T-helper 1 cell treated with Interleukin-12 subunit alpha and Interleukin-12 subunit beta and Interleukin-4 antibody, amounts not matched to agents 30 ng/mL and 1 ng/mL, for 36 hours (primary cell): Measurements from ENCODE around the gene RSU1. TPM values are rescaled to one million over a fixed set of nuclear protein-coding genes. Genes with fewer than 3 reads are reported as not detected.

ENCODE experiments used
- intact Hi-C: fragments of 100-400 bp; cut with micrococcal nuclease; formaldehyde crosslinking; loops from one replicate; pipeline ENCODE4 v1.15.1; 2024
- total RNA-seq: library from RNA; stranded (reverse); gene quantifications from 2 replicates; pipeline ENCODE4 v1.2.3, GENCODE V29; 2022

The RSU1 gene
- total RNA-seq, 1 donor from 2014 or later, result 89.8 TPM

- intact Hi-C loops, result loop anchor here (1.0 kb wide), 1 partner anchor 58 kb away; no protein-coding TSS in a partner anchor
Observed at GRCh38 chr10:16612115-16612980, 204.9 kb downstream of the RSU1 start.

GRCh38 chr10:16611037-16611436, 206.2 kb downstream of the RSU1 start:
- intact Hi-C loops, result no loop called here

DNA sequence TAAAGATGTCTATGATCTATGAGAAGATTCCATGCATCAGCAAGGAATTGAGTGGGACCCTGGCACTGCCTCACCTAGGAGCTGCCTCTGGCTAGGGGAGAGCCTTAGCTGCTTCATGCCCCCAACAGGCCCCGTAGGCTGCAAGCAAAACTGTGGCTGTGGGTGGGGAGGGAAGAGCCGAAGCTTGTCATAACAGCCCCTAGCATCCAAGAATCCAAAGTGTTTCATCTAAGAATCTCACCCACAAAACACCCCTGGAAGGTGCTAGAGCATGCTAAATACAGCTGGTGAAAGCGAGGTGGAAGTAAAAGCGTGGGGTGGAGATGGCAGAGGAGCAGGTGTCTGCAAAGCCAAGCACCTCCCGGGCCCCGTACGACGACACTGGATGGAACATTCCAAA, 208.0 kb downstream of the RSU1 start:
- intact Hi-C loops, result no loop called here

DNA sequence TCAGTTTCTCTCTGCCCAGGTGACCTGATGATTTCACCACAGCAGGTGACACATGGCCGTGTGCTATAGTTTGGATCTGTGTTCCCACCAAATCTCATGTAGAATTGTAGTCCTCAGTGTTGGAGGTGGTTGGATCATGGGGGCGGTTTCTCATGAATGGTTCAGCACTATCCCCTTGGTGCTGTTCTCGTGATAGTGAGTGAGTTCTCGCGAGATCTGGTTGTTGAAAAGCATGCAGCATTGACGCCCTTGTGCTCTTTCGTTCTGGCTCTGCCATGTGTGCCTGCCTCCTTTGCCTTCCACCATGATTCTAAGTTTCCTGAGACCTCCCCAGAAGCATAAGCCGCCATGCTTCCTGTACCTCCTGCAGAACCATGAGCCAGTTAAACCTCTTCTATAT, 210.3 kb downstream of the RSU1 start:
- intact Hi-C loops, result no loop called here

DNA sequence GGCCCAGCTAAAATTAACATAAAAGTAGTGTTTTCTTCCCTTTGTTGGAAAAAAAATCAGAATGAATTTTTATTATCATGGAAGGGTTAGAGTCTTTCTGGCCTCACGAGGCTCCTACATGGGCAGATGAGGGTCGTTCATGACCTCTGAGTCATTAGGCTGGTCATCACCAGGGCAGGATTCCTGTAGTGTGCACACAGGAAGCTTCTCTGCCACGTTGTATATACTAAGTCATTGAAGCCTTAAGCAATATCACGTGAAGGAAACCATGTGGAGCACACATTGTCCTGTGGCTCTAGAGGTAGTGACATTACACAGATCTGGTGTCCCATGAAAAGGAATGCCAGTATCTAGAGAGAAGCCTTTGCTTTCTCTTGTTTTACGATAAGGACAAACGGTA, 210.8 kb downstream of the RSU1 start:
- intact Hi-C loops, result no loop called here

- intact Hi-C loops, result no loop called here
Observed at GRCh38 chr10:16603308-16603707, 213.9 kb downstream of the RSU1 start.

DNA sequence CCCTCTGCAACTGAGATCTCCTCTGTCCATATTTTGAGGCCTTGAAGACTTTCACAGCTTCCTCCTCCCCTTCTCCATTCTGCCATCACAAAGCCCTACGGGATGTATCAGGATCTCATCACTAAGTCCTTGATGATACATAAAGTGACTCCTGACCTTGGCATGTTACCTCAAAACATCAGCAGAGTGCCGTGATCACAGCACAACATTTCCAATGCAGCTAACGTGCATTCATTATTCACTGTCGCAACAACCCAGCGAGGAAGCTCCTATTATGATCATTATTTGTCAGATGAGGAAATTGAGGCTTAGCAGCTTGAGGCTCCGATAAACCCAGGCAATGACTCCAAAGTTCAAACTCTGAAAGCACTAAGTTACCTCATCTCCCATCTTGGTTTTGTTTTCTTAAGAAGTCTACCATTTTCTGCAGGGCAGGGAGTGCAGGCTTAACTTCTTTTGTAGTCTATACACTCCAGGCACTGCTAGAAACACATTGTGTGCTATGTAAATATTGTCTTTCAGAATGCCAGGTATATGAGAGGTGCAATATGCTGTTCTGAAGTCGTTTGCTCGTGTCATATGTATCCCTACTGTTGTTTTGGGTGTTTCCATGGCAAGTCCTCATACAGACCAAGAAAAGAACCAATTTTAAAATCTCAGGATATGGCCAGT, 215.0 kb downstream of the RSU1 start:
- intact Hi-C loops, result no loop called here

DNA sequence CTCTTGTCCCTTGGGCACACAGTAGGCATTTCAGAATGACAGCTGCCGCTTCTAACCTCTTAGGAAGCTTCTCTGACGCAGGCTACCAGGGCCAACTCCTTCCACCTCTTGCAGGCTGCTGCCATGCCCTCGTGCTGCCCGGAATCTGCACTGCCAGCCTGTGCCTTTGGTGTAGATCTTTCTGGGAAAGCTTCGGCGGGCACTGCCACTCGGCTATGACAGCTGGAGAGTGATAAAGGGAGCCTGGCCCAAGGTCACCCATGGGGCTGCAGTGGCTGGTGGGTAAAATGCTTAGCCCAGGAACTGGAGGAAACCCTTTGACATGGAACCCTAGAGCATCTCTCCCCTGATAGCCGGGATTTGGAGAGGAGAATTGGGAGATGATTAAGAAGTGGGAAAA, 217.6 kb downstream of the RSU1 start:
- intact Hi-C loops, result no loop called here

DNA sequence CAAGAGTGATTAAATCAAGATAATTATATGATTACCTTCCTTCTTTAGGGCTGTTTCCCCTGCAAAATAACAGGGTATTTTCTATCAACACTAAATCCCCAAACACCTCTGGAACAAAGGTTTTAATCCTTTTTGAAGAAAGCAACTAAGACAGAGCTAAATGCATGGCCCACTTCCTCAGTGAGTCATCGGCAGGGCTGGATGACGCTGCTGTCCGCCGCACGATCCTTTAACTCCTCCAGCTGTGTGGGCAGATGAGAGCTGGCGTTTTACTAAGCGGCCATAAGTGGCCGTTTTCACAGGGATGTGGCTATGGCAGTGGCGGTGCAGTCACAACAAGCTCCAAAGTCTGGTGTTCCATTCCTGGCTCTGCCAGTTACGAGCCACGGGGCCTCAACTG, 219.6 kb downstream of the RSU1 start:
- intact Hi-C loops, result no loop called here

DNA sequence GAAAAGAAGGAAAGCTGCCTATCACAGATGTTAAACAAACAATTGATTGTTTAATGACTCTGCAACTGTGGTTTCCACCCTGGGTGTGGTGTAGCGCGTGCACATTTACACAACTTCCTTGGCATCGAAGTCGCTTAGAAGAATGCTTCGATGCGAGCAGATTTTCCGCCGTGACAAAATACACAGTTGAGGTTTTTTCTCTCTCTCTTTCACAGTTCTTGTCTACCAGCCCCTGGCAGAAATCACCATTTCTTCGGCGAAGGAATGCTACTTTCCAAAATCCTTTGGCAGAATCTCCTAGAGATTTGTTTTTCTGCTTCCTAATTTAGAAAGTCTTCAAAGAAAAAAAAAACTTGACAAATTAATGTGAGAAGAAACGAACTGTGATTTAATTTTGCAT, 224.8 kb downstream of the RSU1 start:
- intact Hi-C loops, result no loop called here

GRCh38 chr10:16586358-16587138, 230.7 kb downstream of the RSU1 start:
- intact Hi-C loops, result no loop called here

- intact Hi-C loops, result no loop called here
Observed at GRCh38 chr10:16585103-16585502, 232.1 kb downstream of the RSU1 start.

- intact Hi-C loops, result no loop called here
Observed at GRCh38 chr10:16583382-16583781, 233.8 kb downstream of the RSU1 start.

GRCh38 chr10:16581202-16581601, 236.0 kb downstream of the RSU1 start:
- intact Hi-C loops, result no loop called here

DNA sequence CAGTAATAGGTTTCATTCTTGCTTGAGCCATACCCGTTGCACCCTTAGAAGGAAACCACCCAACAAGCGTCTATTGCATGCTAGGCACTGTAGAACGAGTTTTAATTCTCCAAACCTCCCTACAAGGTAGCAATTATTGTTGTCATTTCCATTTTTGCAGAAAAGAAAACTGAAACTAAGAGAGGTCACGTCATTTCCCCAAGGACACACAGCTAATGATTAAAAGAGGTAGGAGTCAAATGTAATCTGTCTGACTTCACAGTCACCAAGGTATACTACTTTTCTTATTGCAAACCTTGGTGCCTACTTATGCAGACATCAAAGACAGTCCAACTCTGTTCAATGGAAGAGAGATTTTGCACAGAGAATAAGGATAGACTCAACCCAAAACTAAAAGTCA, 246.5 kb downstream of the RSU1 start:
- intact Hi-C loops, result no loop called here

- intact Hi-C loops, result no loop called here
Observed at GRCh38 chr10:16566202-16566805, 250.9 kb downstream of the RSU1 start.

DNA sequence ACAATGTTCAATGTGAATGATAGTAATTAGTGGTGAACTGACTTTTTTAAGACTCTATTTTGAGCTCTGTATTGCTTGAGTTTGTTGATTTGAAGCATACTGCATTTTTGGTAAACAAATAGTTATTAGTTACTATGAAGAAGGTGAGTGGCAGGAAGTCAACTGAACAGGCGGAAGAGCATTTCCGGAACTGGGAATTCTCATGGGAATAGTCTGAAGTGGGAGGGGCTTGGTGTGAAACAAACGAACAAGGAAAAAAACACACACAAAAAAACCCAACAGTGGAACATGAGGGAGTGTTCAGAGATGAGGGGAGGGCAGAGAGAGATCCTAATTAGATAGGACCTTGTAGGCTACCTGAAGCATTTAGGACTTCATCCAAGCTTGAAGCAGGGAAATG, 251.6 kb downstream of the RSU1 start:
- intact Hi-C loops, result no loop called here

GRCh38 chr10:16562891-16563290, 254.3 kb downstream of the RSU1 start:
- intact Hi-C loops, result no loop called here

- intact Hi-C loops, result no loop called here
Observed at GRCh38 chr10:16559236-16559773, 257.9 kb downstream of the RSU1 start.

GRCh38 chr10:16547973-16548372, 269.3 kb downstream of the RSU1 start:
- intact Hi-C loops, result no loop called here

DNA sequence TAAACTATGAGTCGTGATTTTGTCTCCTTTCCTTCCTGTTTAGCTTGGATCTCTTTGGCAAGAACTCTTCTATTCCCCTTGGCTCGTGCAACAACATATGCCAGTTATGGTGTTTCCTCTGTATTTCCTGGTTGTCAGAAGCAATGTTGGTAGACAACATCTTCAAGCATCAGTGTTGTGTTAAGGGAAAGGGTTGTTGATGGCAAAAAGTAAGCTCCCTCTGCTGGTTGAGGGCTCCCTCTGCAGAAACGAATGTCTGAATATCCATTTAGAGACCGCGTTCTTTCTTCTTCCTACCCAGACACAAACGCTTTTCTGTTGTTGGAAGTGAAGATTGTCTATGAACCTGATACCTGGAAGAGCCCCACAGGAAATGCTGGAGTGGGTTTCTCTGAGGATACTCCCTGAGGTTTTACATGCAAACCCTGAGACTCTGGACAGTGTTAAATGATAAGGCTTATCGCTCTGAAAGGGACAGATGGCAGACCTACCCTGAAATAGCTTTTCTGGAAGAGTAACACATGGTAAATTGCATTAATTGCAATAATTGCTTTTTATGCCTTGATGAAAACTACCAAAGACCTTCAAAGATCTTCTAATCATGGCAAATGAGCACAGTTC, 272.0 kb downstream of the RSU1 start:
- intact Hi-C loops, result loop anchor here (1.0 kb wide), 3 partner anchors 232 to 666 kb away; no protein-coding TSS in a partner anchor
